Osteocyte (in vitro differentiated cells): ENCODE data around the gene SEMA4A. TPM values are rescaled to one million over a fixed set of nuclear protein-coding genes. Genes with fewer than 3 reads are reported as not detected.

Experiments
- DNase-seq: peaks from one replicate; pipeline ENCODE4 v3.0.0; 2021; ENCODE audit warnings: mixed read lengths; ENCODE audit not compliant: unreplicated experiment; ENCODE audit errors: extremely low spot score
- H3K27ac Mint-ChIP-seq: one replicate; pipeline ENCODE4 v1.8.0; 2021; ENCODE audit warnings: mild to moderate bottlenecking, mixed read lengths; ENCODE audit not compliant: unreplicated experiment
- H3K27me3 Mint-ChIP-seq: one replicate; pipeline ENCODE4 v1.8.0; 2021; ENCODE audit warnings: mixed read lengths; ENCODE audit not compliant: unreplicated experiment
- H3K36me3 Mint-ChIP-seq: one replicate; pipeline ENCODE4 v1.8.0; 2021; ENCODE audit warnings: mixed read lengths; ENCODE audit not compliant: unreplicated experiment
- H3K4me1 Mint-ChIP-seq: one replicate; pipeline ENCODE4 v1.8.0; 2021; ENCODE audit warnings: mixed read lengths; ENCODE audit not compliant: unreplicated experiment
- H3K4me3 Mint-ChIP-seq: one replicate; pipeline ENCODE4 v1.8.0; 2021; ENCODE audit warnings: mild to moderate bottlenecking, moderate library complexity, mixed read lengths; ENCODE audit not compliant: unreplicated experiment
- H3K9me3 Mint-ChIP-seq: one replicate; pipeline ENCODE4 v1.8.0; 2021; ENCODE audit warnings: mixed read lengths; ENCODE audit not compliant: unreplicated experiment
- total RNA-seq: library from RNA; stranded (reverse); gene quantifications from 2 replicates; pipeline ENCODE4 v1.2.1, GENCODE V29; 2021
- TF ChIP-seq, protein P1 (sequence below): fragments of 200-600 bp; sonication (generic); IDR thresholded peaks from 2 replicates; pipeline ENCODE4 v1.5.0; 2021; ENCODE audit warnings: antibody characterized with exemption, mild to moderate bottlenecking, moderate library complexity

Gene SEMA4A
- total RNA-seq, 1 donor from 2014 or later = 1.8 TPM

DNA sequence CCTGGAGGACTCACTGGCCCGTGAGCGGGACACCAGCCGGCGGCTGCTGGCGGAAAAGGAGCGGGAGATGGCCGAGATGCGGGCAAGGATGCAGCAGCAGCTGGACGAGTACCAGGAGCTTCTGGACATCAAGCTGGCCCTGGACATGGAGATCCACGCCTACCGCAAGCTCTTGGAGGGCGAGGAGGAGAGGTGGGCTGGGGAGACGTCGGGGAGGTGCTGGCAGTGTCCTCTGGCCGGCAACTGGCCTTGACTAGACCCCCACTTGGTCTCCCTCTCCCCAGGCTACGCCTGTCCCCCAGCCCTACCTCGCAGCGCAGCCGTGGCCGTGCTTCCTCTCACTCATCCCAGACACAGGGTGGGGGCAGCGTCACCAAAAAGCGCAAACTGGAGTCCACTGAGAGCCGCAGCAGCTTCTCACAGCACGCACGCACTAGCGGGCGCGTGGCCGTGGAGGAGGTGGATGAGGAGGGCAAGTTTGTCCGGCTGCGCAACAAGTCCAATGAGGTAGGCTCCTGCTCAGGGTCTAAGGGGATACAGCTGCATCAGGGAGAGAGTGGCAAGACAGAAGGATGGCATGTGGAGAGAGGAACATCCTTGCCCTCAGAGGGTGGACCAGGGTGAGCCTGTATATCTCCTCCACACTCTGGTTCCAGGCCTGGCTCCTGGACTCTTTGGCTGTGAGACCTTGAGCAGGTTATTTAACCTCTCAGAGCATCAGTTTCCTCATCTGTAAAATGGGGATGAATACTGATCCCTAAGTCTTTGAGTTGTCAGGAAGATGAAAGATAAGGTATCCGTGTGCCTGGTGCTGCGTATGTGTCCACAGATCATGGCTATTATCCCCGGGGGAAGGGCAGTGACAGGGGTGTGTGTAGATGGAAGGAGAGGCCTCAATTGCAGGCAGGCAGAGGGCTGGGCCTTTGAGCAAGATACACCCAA is 17.2 kb upstream of the SEMA4A start:
- Mint-ChIP-seq H3K4me1 (peaks cover 13% of the 10 kb centered on the region), H3K36me3 (peaks cover 54% of the 10 kb centered on the region), H3K9me3 (no peaks in the 10 kb centered on the region), H3K27ac (peak overlapping the region; percentile 23), H3K4me3 (peak overlapping the region; percentile 35), H3K27me3 (no peaks in the 10 kb centered on the region)
- TF ChIP-seq, protein P1, sequence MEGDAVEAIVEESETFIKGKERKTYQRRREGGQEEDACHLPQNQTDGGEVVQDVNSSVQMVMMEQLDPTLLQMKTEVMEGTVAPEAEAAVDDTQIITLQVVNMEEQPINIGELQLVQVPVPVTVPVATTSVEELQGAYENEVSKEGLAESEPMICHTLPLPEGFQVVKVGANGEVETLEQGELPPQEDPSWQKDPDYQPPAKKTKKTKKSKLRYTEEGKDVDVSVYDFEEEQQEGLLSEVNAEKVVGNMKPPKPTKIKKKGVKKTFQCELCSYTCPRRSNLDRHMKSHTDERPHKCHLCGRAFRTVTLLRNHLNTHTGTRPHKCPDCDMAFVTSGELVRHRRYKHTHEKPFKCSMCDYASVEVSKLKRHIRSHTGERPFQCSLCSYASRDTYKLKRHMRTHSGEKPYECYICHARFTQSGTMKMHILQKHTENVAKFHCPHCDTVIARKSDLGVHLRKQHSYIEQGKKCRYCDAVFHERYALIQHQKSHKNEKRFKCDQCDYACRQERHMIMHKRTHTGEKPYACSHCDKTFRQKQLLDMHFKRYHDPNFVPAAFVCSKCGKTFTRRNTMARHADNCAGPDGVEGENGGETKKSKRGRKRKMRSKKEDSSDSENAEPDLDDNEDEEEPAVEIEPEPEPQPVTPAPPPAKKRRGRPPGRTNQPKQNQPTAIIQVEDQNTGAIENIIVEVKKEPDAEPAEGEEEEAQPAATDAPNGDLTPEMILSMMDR = no peak
- DNase-seq = no peak

DNA sequence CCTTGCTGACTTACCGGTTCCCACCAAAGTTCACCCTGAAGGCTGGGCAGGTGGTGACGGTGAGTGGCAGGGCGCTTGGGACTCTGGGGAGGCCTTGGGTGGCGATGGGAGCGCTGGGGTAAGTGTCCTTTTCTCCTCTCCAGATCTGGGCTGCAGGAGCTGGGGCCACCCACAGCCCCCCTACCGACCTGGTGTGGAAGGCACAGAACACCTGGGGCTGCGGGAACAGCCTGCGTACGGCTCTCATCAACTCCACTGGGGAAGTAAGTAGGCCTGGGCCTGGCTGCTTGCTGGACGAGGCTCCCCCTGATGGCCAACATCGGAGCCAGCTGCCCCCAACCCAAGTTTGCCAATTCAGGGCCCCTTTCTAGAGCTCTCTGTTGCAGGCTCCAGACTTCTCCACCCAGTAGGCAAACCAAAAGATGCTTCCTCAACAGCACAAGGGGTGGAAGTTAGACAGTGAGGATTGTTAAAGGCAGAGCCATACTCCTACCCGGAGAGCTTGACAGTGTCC is 16.4 kb upstream of the SEMA4A start:
- TF ChIP-seq, protein P1 = peak; percentile 25
- H3K9me3 Mint-ChIP-seq = no peaks in the 10 kb centered on the region
- H3K4me3 Mint-ChIP-seq = no peak overlapping the region
- no peaks in the 10 kb centered on the region for H3K27me3 Mint-ChIP-seq
- peak overlapping the region; percentile 41 for H3K27ac Mint-ChIP-seq
- peaks cover 15% of the 10 kb centered on the region for H3K4me1 Mint-ChIP-seq
- no peak for DNase-seq
- H3K36me3 Mint-ChIP-seq = peaks cover 55% of the 10 kb centered on the region

DNA sequence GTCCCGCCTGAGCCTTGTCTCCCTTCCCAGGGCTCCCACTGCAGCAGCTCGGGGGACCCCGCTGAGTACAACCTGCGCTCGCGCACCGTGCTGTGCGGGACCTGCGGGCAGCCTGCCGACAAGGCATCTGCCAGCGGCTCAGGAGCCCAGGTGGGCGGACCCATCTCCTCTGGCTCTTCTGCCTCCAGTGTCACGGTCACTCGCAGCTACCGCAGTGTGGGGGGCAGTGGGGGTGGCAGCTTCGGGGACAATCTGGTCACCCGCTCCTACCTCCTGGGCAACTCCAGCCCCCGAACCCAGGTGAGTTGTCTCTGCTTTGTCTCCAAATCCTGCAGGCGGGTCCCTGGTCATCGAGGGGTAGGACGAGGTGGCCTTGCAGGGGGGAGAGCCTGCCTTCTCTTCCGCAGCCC is 14.9 kb upstream of the SEMA4A start:
- Mint-ChIP-seq H3K36me3 (peaks cover 55% of the 10 kb centered on the region), H3K4me3 (no peak overlapping the region)
- no peak for DNase-seq

DNA sequence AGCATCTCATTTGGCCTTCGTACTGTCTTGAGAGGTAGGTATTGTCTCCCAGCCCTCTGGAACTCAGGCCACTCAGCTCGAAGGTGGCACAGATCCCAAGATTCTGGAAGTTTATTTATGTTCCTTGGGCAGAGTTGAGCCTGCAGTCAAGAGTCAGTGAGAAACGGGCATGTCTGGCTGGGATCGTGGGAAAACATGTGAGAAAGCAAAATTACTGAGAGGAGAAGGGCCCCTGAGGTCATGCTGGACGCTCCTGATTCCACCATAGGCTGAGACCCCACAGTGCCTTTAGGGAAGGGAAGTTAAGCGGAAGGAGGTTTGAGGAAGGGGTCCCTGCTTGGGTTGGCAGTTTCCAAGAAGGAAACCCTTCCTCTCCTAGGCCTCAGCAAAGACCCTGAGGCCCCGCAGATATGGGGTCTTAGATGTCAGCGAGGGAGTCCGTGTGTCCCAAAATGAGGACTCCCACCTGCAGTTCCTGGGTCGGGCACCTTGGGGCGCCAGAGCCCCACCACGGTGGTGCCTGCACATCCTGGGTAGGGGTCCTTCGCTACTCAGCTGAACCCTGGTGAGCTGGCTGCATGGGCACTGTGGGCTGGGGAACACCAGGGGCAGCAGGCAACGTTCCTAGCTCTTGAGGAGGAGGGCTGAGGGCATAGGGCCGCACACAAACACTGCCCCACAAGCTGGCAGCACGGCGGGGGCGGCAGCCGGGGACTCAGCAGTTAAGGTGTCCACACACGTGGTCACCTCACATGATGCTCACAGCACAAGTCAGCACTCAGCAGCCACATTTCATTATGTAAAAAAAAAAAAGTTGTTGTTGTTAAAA is 12.3 kb upstream of the SEMA4A start:
- no peak for DNase-seq
- no peaks in the 10 kb centered on the region for H3K9me3 Mint-ChIP-seq
- H3K27me3 Mint-ChIP-seq = no peaks in the 10 kb centered on the region
- peak overlapping the region; percentile 76 for H3K27ac Mint-ChIP-seq
- H3K36me3 Mint-ChIP-seq = peaks cover 38% of the 10 kb centered on the region
- no peak overlapping the region for H3K4me3 Mint-ChIP-seq
- H3K4me1 Mint-ChIP-seq = peaks cover 28% of the 10 kb centered on the region
- TF ChIP-seq, protein P1 = peak; percentile 58

More for the DNA sequence above, 14.9 kb upstream of the SEMA4A start:
- Mint-ChIP-seq H3K9me3 (no peaks in the 10 kb centered on the region), H3K4me1 (peaks cover 15% of the 10 kb centered on the region), H3K27ac (peak overlapping the region; percentile 14), H3K27me3 (no peaks in the 10 kb centered on the region)
- TF ChIP-seq, protein P1 = no peak
